OCI-LY7 (cell line): Measurements from ENCODE around the gene KHK.

ENCODE experiments used
- CTCF ChIP-seq: fragments of 200-600 bp; sonication (generic); conservative IDR thresholded peaks from 2 replicates; pipeline ENCODE4 v1.5.1; 2014; ENCODE audit warnings: mild to moderate bottlenecking, antibody characterized with exemption, low read length, moderate library complexity, mixed read lengths
- EZH2phosphoT487 ChIP-seq: fragments of 200-600 bp; sonication (generic); IDR thresholded peaks from 2 replicates; pipeline ENCODE4 v1.6.1; 2018; ENCODE audit warnings: low read depth, borderline replicate concordance, mild to moderate bottlenecking, mixed run types, antibody characterized with exemption, low read length, moderate library complexity, mixed read lengths

GRCh38 chr2:27145682-27146081 is 59.1 kb downstream of the KHK start:
- TF ChIP-seq CTCF (no peak), EZH2phosphoT487 (no peak)
